Smooth muscle cell (in vitro differentiated cells): Measurements from ENCODE around the gene ITIH5. TPM values are rescaled to one million over a fixed set of nuclear protein-coding genes. Genes with fewer than 3 reads are reported as not detected.
A peak's percentile ranks its signal among the peaks of the same experiment; 100 is the strongest.

ENCODE experiments used
- DNase-seq: peaks from one replicate; lab custom pipeline; 2025; ENCODE audit not compliant: unreplicated experiment; lab: John Stamatoyannopoulos, UW
- H2AFZ ChIP-seq: fragments of 200-600 bp; sonication (generic); 2 replicates; pipeline ENCODE4 v1.6.0; 2016; ENCODE audit warnings: antibody characterized with exemption, low read depth, mild to moderate bottlenecking
- H3F3A ChIP-seq: fragments of 200-600 bp; sonication (generic); 2 replicates; pipeline ENCODE4 v1.6.0; 2017; ENCODE audit warnings: antibody characterized with exemption, low read depth
- H3K27ac ChIP-seq: fragments of 200-600 bp; sonication (generic); 2 replicates; pipeline ENCODE4 v1.5.1; 2016; ENCODE audit warnings: low read depth, mild to moderate bottlenecking
- H3K27me3 ChIP-seq: fragments of 200-600 bp; sonication (generic); 2 replicates; pipeline ENCODE4 v1.6.1; 2016; ENCODE audit warnings: low read depth, mild to moderate bottlenecking
- H3K36me3 ChIP-seq: fragments of 200-600 bp; sonication (generic); 2 replicates; pipeline ENCODE4 v1.5.1; 2016; ENCODE audit warnings: low read depth
- H3K4me1 ChIP-seq: fragments of 200-600 bp; sonication (generic); 2 replicates; pipeline ENCODE4 v1.5.1; 2016; ENCODE audit warnings: low read depth
- H3K4me2 ChIP-seq: fragments of 200-600 bp; sonication (generic); 2 replicates; pipeline ENCODE4 v1.6.0; 2016; ENCODE audit warnings: mild to moderate bottlenecking
- H3K4me3 ChIP-seq: fragments of 200-600 bp; sonication (generic); 2 replicates; pipeline ENCODE4 v1.5.1; 2016; ENCODE audit warnings: mild to moderate bottlenecking
- H3K79me2 ChIP-seq: fragments of 200-600 bp; sonication (generic); 2 replicates; pipeline ENCODE4 v1.6.0; 2016; ENCODE audit warnings: low read depth, mild to moderate bottlenecking
- H3K9ac ChIP-seq: fragments of 200-600 bp; sonication (generic); 2 replicates; pipeline ENCODE4 v1.6.0; 2016; ENCODE audit warnings: low read depth
- H3K9me3 ChIP-seq: fragments of 200-600 bp; sonication (generic); replicated peaks from 2 replicates; pipeline ENCODE4 v1.5.1; 2016; ENCODE audit warnings: low read depth
- H4K20me1 ChIP-seq: fragments of 200-600 bp; sonication (generic); 2 replicates; pipeline ENCODE4 v1.6.0; 2016; ENCODE audit warnings: low read depth
- CTCF ChIP-seq: fragments of 200-600 bp; sonication (generic); IDR thresholded peaks from 2 replicates; pipeline ENCODE4 v1.5.1; 2017; ENCODE audit warnings: borderline replicate concordance, mild to moderate bottlenecking, antibody characterized with exemption; ENCODE audit not compliant: insufficient read depth, poor library complexity, severe bottlenecking
- WGBS: methylation state at CpG from one replicate; pipeline ENCODE4 v1.1.7; 2016; ENCODE audit warnings: low lambda C conversion rate; 5-methylcytosine and 5-hydroxymethylcytosine counted together
- polyA plus RNA-seq: library from polyadenylated mRNA; unstranded; fragments of >200 nt; fragmentation: Nextera tagmentation; extraction: Ambion mirVana; gene quantifications from 2 replicates; pipeline ENCODE4 v1.2.1, GENCODE V29; 2016
- total RNA-seq: library from RNA; depleted of rRNA; stranded (reverse); fragments of >200 nt; gene quantifications from 2 replicates; pipeline ENCODE4 v1.2.3, GENCODE V29; 2014

Gene ITIH5
- total and polyA plus RNA-seq, 2 experiments from 2014 or later, result 9.1 to 12.6 TPM

- DNase-seq, result no peak
- Histone ChIP-seq H4K20me1 (no peaks in the 10 kb centered on the region), H3K27me3 (peaks cover 66% of the 10 kb centered on the region), H3K4me2 (no peak overlapping the region), H3F3A (no peaks in the 10 kb centered on the region), H3K79me2 (no peaks in the 10 kb centered on the region), H3K4me1 (no peaks in the 10 kb centered on the region), H3K9ac (no peak overlapping the region), H3K4me3 (no peak overlapping the region), H3K27ac (no peak overlapping the region), H3K9me3 (no peaks in the 10 kb centered on the region), H2AFZ (no peak overlapping the region), H3K36me3 (no peaks in the 10 kb centered on the region)
- WGBS, result 93% methylated on average over 4 of the region's 4 CpGs
- no peak for TF ChIP-seq CTCF
These were observed 35.6 kb upstream of the ITIH5 start for GRCh38 chr10:7702288-7702812.

- no peak for TF ChIP-seq CTCF
- H3F3A ChIP-seq, result no peaks in the 10 kb centered on the region
- no peaks in the 10 kb centered on the region for H3K4me1 ChIP-seq
- no peaks in the 10 kb centered on the region for H4K20me1 ChIP-seq
- no peaks in the 10 kb centered on the region for H3K9me3 ChIP-seq
- no peak overlapping the region for H3K27ac ChIP-seq
- DNase-seq, result no peak
- H3K9ac ChIP-seq, result no peak overlapping the region
- H3K27me3 ChIP-seq, result peaks cover 55% of the 10 kb centered on the region
- no peak overlapping the region for H2AFZ ChIP-seq
- no peak overlapping the region for H3K4me2 ChIP-seq
- no peak overlapping the region for H3K4me3 ChIP-seq
- 95% methylated on average over 8 of the region's 8 CpGs for WGBS
- H3K79me2 ChIP-seq, result no peaks in the 10 kb centered on the region
- H3K36me3 ChIP-seq, result no peaks in the 10 kb centered on the region
These were observed 34.5 kb upstream of the ITIH5 start for GRCh38 chr10:7701158-7701742.

GRCh38 chr10:7700577-7701125 lies 33.9 kb upstream of the ITIH5 start:
- Histone ChIP-seq H2AFZ (no peak overlapping the region), H3K9me3 (no peaks in the 10 kb centered on the region), H3K36me3 (no peaks in the 10 kb centered on the region), H3K4me1 (no peaks in the 10 kb centered on the region), H3K27me3 (peaks cover 49% of the 10 kb centered on the region), H3K9ac (no peak overlapping the region), H3K79me2 (no peaks in the 10 kb centered on the region), H3K4me2 (no peak overlapping the region), H3K4me3 (no peak overlapping the region), H3F3A (no peaks in the 10 kb centered on the region), H3K27ac (no peak overlapping the region), H4K20me1 (no peaks in the 10 kb centered on the region)
- WGBS, result 81% methylated on average over 2 of the region's 2 CpGs
- no peak for DNase-seq
- TF ChIP-seq CTCF, result no peak

- peaks cover 18% of the 10 kb centered on the region for H3K27me3 ChIP-seq
- H3K36me3 ChIP-seq, result no peaks in the 10 kb centered on the region
- H3K4me2 ChIP-seq, result peak overlapping the region; percentile 44
- peak overlapping the region; percentile 91 for H2AFZ ChIP-seq
- no peaks in the 10 kb centered on the region for H3K79me2 ChIP-seq
- H3F3A ChIP-seq, result no peaks in the 10 kb centered on the region
- TF ChIP-seq CTCF, result no peak
- H3K4me1 ChIP-seq, result no peaks in the 10 kb centered on the region
- DNase-seq, result peak; percentile 6
- H3K9ac ChIP-seq, result no peak overlapping the region
- no peak overlapping the region for H3K4me3 ChIP-seq
- H4K20me1 ChIP-seq, result no peaks in the 10 kb centered on the region
- WGBS, result 20% methylated on average over 8 of the region's 8 CpGs
- no peaks in the 10 kb centered on the region for H3K9me3 ChIP-seq
- H3K27ac ChIP-seq, result no peak overlapping the region
These were observed 30.7 kb upstream of the ITIH5 start for GRCh38 chr10:7697426-7697825.
